Measurements from ENCODE around the gene C12orf42.

DNA sequence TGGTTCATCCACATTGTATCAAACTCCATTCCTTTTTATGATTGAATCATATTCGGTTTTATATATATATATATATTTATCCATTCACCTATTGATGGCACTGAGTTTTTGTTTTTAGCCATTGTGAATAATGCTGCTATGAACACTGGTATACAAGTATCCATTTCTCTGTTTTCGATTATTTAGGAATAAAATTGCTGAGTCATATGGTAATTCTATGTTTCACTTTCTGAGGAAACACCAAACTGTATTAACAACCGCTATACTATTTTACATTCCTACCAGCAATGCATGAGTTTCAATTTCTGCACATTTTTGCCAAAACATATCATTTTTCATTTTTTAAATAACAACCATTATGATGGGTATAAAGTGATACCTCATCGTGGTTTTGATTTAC is 104.7 kb downstream of the C12orf42 start:
- TF ChIP-seq, protein P1, sequence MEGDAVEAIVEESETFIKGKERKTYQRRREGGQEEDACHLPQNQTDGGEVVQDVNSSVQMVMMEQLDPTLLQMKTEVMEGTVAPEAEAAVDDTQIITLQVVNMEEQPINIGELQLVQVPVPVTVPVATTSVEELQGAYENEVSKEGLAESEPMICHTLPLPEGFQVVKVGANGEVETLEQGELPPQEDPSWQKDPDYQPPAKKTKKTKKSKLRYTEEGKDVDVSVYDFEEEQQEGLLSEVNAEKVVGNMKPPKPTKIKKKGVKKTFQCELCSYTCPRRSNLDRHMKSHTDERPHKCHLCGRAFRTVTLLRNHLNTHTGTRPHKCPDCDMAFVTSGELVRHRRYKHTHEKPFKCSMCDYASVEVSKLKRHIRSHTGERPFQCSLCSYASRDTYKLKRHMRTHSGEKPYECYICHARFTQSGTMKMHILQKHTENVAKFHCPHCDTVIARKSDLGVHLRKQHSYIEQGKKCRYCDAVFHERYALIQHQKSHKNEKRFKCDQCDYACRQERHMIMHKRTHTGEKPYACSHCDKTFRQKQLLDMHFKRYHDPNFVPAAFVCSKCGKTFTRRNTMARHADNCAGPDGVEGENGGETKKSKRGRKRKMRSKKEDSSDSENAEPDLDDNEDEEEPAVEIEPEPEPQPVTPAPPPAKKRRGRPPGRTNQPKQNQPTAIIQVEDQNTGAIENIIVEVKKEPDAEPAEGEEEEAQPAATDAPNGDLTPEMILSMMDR (IDR thresholded peaks at IDR 0.05) = no peak
- TF ChIP-seq POLR2A (IDR thresholded peaks at IDR 0.05) = no peak
- TF ChIP-seq EP300 (IDR thresholded peaks at IDR 0.05) = no peak

Measured in tibial nerve (tissue), 4 donors.